ENCODE data around the gene CA12.

GRCh38 chr15:63369296-63369695 is 12.3 kb downstream of the CA12 start:
- no peak for TF ChIP-seq PKNOX1 (IDR thresholded peaks at IDR 0.05)
- TF ChIP-seq EGR1 (IDR thresholded peaks at IDR 0.05; ENCODE audit: borderline replicate concordance in 1 of 2, low read depth in 2 of 2, low read length in 2 of 2): no peak
- TF ChIP-seq SP1 (IDR thresholded peaks at IDR 0.05; ENCODE audit: low read depth, low read length): no peak
- no peak for TF ChIP-seq POLR2A (IDR thresholded peaks at IDR 0.05; ENCODE audit: low read depth, low read length)
- TF ChIP-seq NFIC (IDR thresholded peaks at IDR 0.05; ENCODE audit: low read depth, low read length): no peak
- TF ChIP-seq POLR2AphosphoS5 (IDR thresholded peaks at IDR 0.05; ENCODE audit: low read length): no peak
